Measurements from ENCODE around the gene DBH.

DNA sequence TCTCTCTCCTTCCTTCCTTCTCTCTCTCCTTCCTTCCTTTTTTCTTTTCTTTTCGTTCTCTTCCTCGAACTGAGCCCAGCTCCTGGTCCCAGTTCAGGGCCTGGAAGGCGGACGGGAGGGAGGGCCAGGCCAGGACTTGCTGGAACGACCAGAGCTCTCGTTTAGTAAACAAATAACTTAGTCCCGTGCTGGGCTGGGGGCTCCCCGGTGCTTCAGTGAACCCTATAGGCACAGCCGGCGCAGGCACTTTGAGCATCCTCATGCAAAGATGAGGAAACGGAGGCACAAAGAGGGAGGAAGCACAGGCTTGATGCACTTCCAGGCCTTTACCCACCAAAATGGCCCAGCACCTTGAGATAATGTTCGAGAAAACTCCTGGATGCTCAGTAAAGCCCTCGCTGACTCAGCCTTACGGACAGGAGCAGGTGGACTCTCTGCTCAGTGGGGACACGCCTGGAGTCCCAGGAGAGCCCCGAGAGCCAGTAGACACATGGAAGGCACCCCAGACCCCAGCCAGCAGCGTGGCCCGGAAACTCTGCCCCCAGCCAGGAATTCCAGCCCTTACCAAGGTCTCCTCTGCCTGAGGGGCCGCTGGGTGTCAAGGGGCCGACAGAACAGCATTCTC, 45.8 kb upstream of the DBH start:
- TF ChIP-seq, protein P1, sequence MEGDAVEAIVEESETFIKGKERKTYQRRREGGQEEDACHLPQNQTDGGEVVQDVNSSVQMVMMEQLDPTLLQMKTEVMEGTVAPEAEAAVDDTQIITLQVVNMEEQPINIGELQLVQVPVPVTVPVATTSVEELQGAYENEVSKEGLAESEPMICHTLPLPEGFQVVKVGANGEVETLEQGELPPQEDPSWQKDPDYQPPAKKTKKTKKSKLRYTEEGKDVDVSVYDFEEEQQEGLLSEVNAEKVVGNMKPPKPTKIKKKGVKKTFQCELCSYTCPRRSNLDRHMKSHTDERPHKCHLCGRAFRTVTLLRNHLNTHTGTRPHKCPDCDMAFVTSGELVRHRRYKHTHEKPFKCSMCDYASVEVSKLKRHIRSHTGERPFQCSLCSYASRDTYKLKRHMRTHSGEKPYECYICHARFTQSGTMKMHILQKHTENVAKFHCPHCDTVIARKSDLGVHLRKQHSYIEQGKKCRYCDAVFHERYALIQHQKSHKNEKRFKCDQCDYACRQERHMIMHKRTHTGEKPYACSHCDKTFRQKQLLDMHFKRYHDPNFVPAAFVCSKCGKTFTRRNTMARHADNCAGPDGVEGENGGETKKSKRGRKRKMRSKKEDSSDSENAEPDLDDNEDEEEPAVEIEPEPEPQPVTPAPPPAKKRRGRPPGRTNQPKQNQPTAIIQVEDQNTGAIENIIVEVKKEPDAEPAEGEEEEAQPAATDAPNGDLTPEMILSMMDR (IDR thresholded peaks at IDR 0.05; ENCODE audit: low read depth, low read length), result no peak
- no peak for TF ChIP-seq EZH2phosphoT487 (IDR thresholded peaks at IDR 0.05; ENCODE audit: low read depth)
